IMR-90 (cell line): ENCODE data around the gene IGF1.
A peak's percentile ranks its signal among the peaks of the same experiment; 100 is the strongest.

Experiments
- BHLHE40 ChIP-seq: fragments of 150-350 bp; IDR thresholded peaks from 2 replicates; pipeline ENCODE4 v1.6.1; 2016; ENCODE audit warnings: mild to moderate bottlenecking, low read depth, low read length
- CTCF ChIP-seq: conservative IDR thresholded peaks from 2 replicates; pipeline ENCODE4 v1.5.1; 2012; ENCODE audit warnings: mild to moderate bottlenecking, low read depth, low read length, improper control_type of control experiment
- MAZ ChIP-seq: IDR thresholded peaks from 2 replicates; pipeline ENCODE4 v1.6.1; 2012; ENCODE audit warnings: low read depth, mild to moderate bottlenecking, low read length, improper control_type of control experiment, moderate library complexity, borderline replicate concordance
- MXI1 ChIP-seq: IDR thresholded peaks from 2 replicates; pipeline ENCODE4 v1.6.1; 2012; ENCODE audit warnings: low read depth, mild to moderate bottlenecking, low read length, moderate library complexity, borderline replicate concordance
- NFE2L2 ChIP-seq: fragments of 150-350 bp; IDR thresholded peaks from 2 replicates; pipeline ENCODE4 v1.6.1; 2016; ENCODE audit warnings: low read depth, mild to moderate bottlenecking, low read length
- POLR2A ChIP-seq: IDR thresholded peaks from 2 replicates; pipeline ENCODE4 v1.6.1; 2012; ENCODE audit warnings: mild to moderate bottlenecking, low read depth, low read length
- RAD21 ChIP-seq: IDR thresholded peaks from 2 replicates; pipeline ENCODE4 v1.6.1; 2012; ENCODE audit warnings: low read length, improper control_type of control experiment
- RCOR1 ChIP-seq: IDR thresholded peaks from 2 replicates; pipeline ENCODE4 v1.6.1; 2012; ENCODE audit warnings: mild to moderate bottlenecking, low read length, improper control_type of control experiment; ENCODE audit not compliant: insufficient replicate concordance
- SMC3 ChIP-seq: fragments of 150-350 bp; IDR thresholded peaks from 2 replicates; pipeline ENCODE4 v1.6.1; 2016; ENCODE audit warnings: low read depth, mild to moderate bottlenecking, antibody characterized with exemption, low read length, moderate library complexity
- USF2 ChIP-seq: fragments of 150-350 bp; IDR thresholded peaks from 2 replicates; pipeline ENCODE4 v1.6.1; 2017; ENCODE audit warnings: mild to moderate bottlenecking, antibody characterized with exemption, low read length, low read depth

- peak; percentile 41 for TF ChIP-seq CTCF
- TF ChIP-seq USF2, result no peak
- TF ChIP-seq POLR2A, result no peak
- TF ChIP-seq SMC3, result no peak
- no peak for TF ChIP-seq MAZ
- no peak for TF ChIP-seq BHLHE40
- no peak for TF ChIP-seq MXI1
- no peak for TF ChIP-seq RCOR1
- no peak for TF ChIP-seq NFE2L2
- TF ChIP-seq RAD21, result peak; percentile 28; the same call in 1 of the 2 replicates
Observed at GRCh38 chr12:102480406-102480805, at the start of gene IGF1.
